Spinal cord (tissue), 10 donors: Measurements from ENCODE around the gene ADIPOR1. TPM values are rescaled to one million over a fixed set of nuclear protein-coding genes. Genes with fewer than 3 reads are reported as not detected.
"Not testable (repeated sequence)": the region's sequence is repeated elsewhere in the genome, so short reads cannot be mapped to it uniquely, and the experiment has no call there.

Experiments
- DNase-seq, 6 donors: peaks; one replicate each; pipeline versions ENCODE4 v3.0.0 to v3.0.0-alpha.2; 2013 to 2015; ENCODE audit warnings: low spot score in 6 of 6, low read depth in 4 of 6
- H3K27ac ChIP-seq: one replicate; pipeline ENCODE4 v1.5.1; 2013; ENCODE audit warnings: low read depth, low read length, control low read depth
- H3K27me3 ChIP-seq: one replicate; pipeline ENCODE4 v1.6.1; 2013; ENCODE audit warnings: low read length; ENCODE audit not compliant: control insufficient read depth, insufficient read depth
- H3K36me3 ChIP-seq: one replicate; pipeline ENCODE4 v1.6.1; 2013; ENCODE audit warnings: low read length; ENCODE audit not compliant: control insufficient read depth, insufficient read depth
- H3K4me1 ChIP-seq: one replicate; pipeline ENCODE4 v1.6.1; 2013; ENCODE audit warnings: low read length; ENCODE audit not compliant: control insufficient read depth, insufficient read depth
- H3K4me3 ChIP-seq: one replicate; pipeline ENCODE4 v1.5.1; 2013; ENCODE audit warnings: low read depth, low read length, control low read depth
- H3K9me3 ChIP-seq: one replicate; pipeline ENCODE4 v1.6.1; 2013; ENCODE audit warnings: low read length; ENCODE audit not compliant: control insufficient read depth, insufficient read depth
- WGBS: methylation state at CpG from one replicate; pipeline ENCODE4 v1.1.5; 2013; ENCODE audit warnings: missing lambda C conversion rate; ENCODE audit not compliant: insufficient coverage; 5-methylcytosine and 5-hydroxymethylcytosine counted together
- long read RNA-seq, 4 donors: transcript quantifications; one replicate each; lab custom pipeline, GENCODE V29; 2026
- polyA plus RNA-seq, 2 donors: library from polyadenylated mRNA; unstranded; fragments of 120-200 nt; gene quantifications; one replicate each; pipeline ENCODE4 v1.2.1, GENCODE V29; 2013; ENCODE audit not compliant: insufficient read length in 2 of 2
- total RNA-seq, 2 donors: library from RNA; depleted of rRNA in 1 of 2; stranded (reverse); fragments of 120-200 nt in 1 of 2; fragments of >200 nt in 1 of 2; gene quantifications; one replicate each; pipeline versions ENCODE4 v1.2.3 to v1.2.4, GENCODE V29; 2013 to 2014
- donor health status: healthy.

ADIPOR1 gene
- 100 to 1,000 TPM in 1 of 2 donors, 10 to 100 TPM in 1; 84.1 to 114 TPM for total RNA-seq
- polyA plus RNA-seq = 10 to 100 TPM; 74.8 to 83.9 TPM
- long read RNA-seq, donor 1, transcript ADIPOR1-201 (8 exons, 2,177 nt) = major isoform, 50 of 51 reads
- long read RNA-seq, donor 1, partial matches to known transcripts = 0 of 51 reads
- long read RNA-seq, donor 1, other reads (novel, unspliced or antisense) = 0 of 51 reads
- long read RNA-seq, donor 2, transcript ADIPOR1-201 (8 exons, 2,177 nt) = major isoform, 13 of 13 reads
- long read RNA-seq, donor 2, partial matches to known transcripts = 0 of 13 reads
- long read RNA-seq, donor 2, other reads (novel, unspliced or antisense) = 0 of 13 reads
- long read RNA-seq, donor 3, transcript ADIPOR1-201 (8 exons, 2,177 nt) = major isoform, 13 of 15 reads
- long read RNA-seq, donor 3, partial matches to known transcripts = 0 of 15 reads
- long read RNA-seq, donor 3, other reads (novel, unspliced or antisense) = 0 of 15 reads
- long read RNA-seq, donor 4, transcript ADIPOR1-201 (8 exons, 2,177 nt) = major isoform, 33 of 43 reads
- long read RNA-seq, donor 4, partial matches to known transcripts = 7 of 43 reads
- long read RNA-seq, donor 4, other reads (novel, unspliced or antisense) = 0 of 43 reads

- H3K36me3 ChIP-seq = peaks cover 18% of the 10 kb centered on the region
These were observed at the start of gene ADIPOR1 for GRCh38 chr1:202957733-202958543. Gene ADIPOR1, minus strand, starts transcription at chr1:202958312. Its CDS starts 7,242 bp downstream, at chr1:202951070.

GRCh38 chr1:203006948-203007871, 49.1 kb upstream of the ADIPOR1 start, which contains the start of gene TMEM183A:
Gene TMEM183A, plus strand, starts transcription at chr1:203007374. Its CDS starts 92 bp downstream, at chr1:203007466.
- Histone ChIP-seq H3K9me3 (no peaks in the 10 kb centered on the region), H3K27me3 (no peaks in the 10 kb centered on the region), H3K4me1 (peaks cover 9% of the 10 kb centered on the region), H3K27ac (peak within 1 kb of the TSS; percentile 57), H3K36me3 (peaks cover 22% of the 10 kb centered on the region), H3K4me3 (peak within 1 kb of the TSS; percentile 57)
- DNase-seq = peak; percentile 94 to 99 (median 97)
- under 1% methylated on average over 74 of the region's 78 CpGs for WGBS

More at GRCh38 chr1:202957733-202958543, at the start of gene ADIPOR1:
- under 1% methylated on average over 73 of the region's 86 CpGs for WGBS
- Histone ChIP-seq H3K27me3 (no peaks in the 10 kb centered on the region), H3K4me1 (peaks cover 9% of the 10 kb centered on the region), H3K9me3 (no peaks in the 10 kb centered on the region), H3K27ac (peak within 1 kb of the TSS; percentile 59), H3K4me3 (peak within 1 kb of the TSS; percentile 81)
- DNase-seq = peak in 5 of 6 donors; percentile 52 to 95 (median 74)

- not testable (repeated sequence) for H3K36me3 ChIP-seq, H3K4me3 ChIP-seq, H3K27ac ChIP-seq, DNase-seq, H3K9me3 ChIP-seq, H3K27me3 ChIP-seq, H3K4me1 ChIP-seq
- WGBS = 85% methylated on average over 14 of the region's 17 CpGs
These were observed 47.5 kb upstream of the ADIPOR1 start for GRCh38 chr1:203005395-203006142.

- Histone ChIP-seq H3K36me3 (no peaks in the 10 kb centered on the region), H3K9me3 (no peaks in the 10 kb centered on the region), H3K4me3 (no peak overlapping the region), H3K27me3 (peaks cover 3% of the 10 kb centered on the region), H3K4me1 (peaks cover 6% of the 10 kb centered on the region), H3K27ac (no peak overlapping the region)
- DNase-seq = no peak
- no CpG with 5 or more reads among the region's 1 CpG for WGBS
These were observed 44.8 kb upstream of the ADIPOR1 start for GRCh38 chr1:203002951-203003350.

GRCh38 chr1:203001986-203002385, 43.9 kb upstream of the ADIPOR1 start:
- H3K4me1 ChIP-seq = peaks cover 6% of the 10 kb centered on the region
- no peak overlapping the region for H3K27ac ChIP-seq
- H3K27me3 ChIP-seq = peaks cover 7% of the 10 kb centered on the region
- WGBS = 88% methylated on average over 3 of the region's 9 CpGs
- H3K36me3 ChIP-seq = no peaks in the 10 kb centered on the region
- DNase-seq = no peak
- H3K4me3 ChIP-seq = no peak overlapping the region
- H3K9me3 ChIP-seq = no peaks in the 10 kb centered on the region

- no CpG with 5 or more reads among the region's 3 CpGs for WGBS
- no peaks in the 10 kb centered on the region for H3K4me1 ChIP-seq
- DNase-seq = no peak
These were observed 42.3 kb upstream of the ADIPOR1 start for GRCh38 chr1:203000217-203000944.

GRCh38 chr1:202998836-202999750, 41.0 kb upstream of the ADIPOR1 start:
- Histone ChIP-seq H3K4me1 (no peaks in the 10 kb centered on the region), H3K9me3 (no peaks in the 10 kb centered on the region), H3K36me3 (no peaks in the 10 kb centered on the region), H3K27me3 (peaks cover 14% of the 10 kb centered on the region), H3K27ac (no peak overlapping the region), H3K4me3 (no peak overlapping the region)
- DNase-seq = peak in 5 of 6 donors; percentile 29 to 88 (median 39)
- 49% methylated on average over 13 of the region's 14 CpGs for WGBS

More at GRCh38 chr1:203000217-203000944, 42.3 kb upstream of the ADIPOR1 start:
- H3K9me3 ChIP-seq = no peaks in the 10 kb centered on the region
- H3K27me3 ChIP-seq = peaks cover 10% of the 10 kb centered on the region
- no peak overlapping the region for H3K27ac ChIP-seq
- no peak overlapping the region for H3K4me3 ChIP-seq
- no peaks in the 10 kb centered on the region for H3K36me3 ChIP-seq
